ENCODE results near the gene ZSCAN31.

Gene ZSCAN31

DNA sequence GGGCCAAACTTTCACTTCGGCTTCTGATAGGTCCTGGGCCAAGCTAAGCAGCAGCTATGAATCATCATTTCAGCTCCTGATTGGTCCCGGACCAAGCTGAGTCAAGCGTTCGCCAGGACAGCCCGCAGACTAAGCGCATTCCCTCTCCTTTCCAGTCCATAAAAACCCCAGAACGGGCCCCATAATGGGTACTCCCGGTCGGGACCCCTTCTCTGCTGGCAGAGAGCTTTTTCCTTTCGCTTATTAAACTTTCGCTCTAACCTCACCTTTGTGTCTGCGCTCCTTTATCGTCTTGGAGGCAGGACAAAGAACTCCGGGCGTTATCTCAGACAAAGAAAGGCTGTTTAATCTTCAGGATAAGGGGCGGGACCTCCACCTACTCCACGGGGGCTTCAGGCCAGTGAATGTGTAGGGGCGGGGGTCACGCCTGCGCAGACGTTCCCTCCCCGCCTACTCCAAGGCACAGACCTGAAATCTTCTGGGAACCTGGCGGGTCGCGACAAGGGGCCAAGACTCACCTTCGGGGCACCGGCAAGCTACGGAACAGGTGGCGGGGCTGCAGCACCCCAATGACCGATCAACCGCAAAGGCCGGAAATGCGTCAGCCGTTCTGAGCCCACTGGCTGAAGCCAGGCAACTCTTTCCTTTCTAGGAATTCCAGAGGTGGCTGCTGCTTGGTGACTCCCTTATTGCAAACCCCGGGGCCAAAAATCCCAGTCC, at the start of gene ZSCAN31:
ZSCAN31 (minus strand) TSS at position 585 of the 720 bp plus-strand sequence. CDS start 6,465 bp downstream, outside the sequence.
- Histone ChIP-seq H3K9me3 (peaks cover 4% of the 10 kb centered on the region), H3K4me3 (ENCODE audit: low read depth in 1 of 2, low read length in 1 of 2) (peak within 1 kb of the TSS; percentile 71 to 76), H3K36me3 (no peaks in the 10 kb centered on the region), H3K4me1 (ENCODE audit: control insufficient read depth in 1 of 2, insufficient read depth in 1 of 2, low read depth in 1 of 2, low read length in 1 of 2) (peaks cover 12 to 18% of the 10 kb centered on the region in 2 experiments), H3K27me3 (no peaks in the 10 kb centered on the region), H3K27ac (peak within 1 kb of the TSS; percentile 82)
- TF ChIP-seq, protein P1, sequence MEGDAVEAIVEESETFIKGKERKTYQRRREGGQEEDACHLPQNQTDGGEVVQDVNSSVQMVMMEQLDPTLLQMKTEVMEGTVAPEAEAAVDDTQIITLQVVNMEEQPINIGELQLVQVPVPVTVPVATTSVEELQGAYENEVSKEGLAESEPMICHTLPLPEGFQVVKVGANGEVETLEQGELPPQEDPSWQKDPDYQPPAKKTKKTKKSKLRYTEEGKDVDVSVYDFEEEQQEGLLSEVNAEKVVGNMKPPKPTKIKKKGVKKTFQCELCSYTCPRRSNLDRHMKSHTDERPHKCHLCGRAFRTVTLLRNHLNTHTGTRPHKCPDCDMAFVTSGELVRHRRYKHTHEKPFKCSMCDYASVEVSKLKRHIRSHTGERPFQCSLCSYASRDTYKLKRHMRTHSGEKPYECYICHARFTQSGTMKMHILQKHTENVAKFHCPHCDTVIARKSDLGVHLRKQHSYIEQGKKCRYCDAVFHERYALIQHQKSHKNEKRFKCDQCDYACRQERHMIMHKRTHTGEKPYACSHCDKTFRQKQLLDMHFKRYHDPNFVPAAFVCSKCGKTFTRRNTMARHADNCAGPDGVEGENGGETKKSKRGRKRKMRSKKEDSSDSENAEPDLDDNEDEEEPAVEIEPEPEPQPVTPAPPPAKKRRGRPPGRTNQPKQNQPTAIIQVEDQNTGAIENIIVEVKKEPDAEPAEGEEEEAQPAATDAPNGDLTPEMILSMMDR (IDR thresholded peaks at IDR 0.05) = peak; percentile 7

DNA sequence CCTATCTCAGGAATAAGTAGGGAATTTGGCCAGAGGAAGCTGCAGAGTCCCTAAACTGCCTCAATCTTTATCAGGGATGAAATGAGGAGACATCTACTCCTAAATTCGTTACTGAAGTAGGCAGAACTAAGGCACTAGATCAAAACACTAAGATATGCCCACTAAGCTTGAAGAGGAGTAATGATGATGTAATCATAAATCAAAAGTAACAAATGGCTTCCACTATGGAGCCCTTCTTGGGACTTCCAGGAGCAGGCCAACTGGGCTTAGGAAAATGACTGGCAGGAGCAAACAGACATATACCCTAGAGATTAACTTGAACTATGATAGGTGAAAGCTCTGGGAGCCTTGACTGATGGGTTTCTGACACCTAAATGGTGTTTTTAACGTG, 48.2 kb upstream of the ZSCAN31 start:
- H3K36me3 ChIP-seq = no peaks in the 10 kb centered on the region
- H3K4me1 ChIP-seq (ENCODE audit: control insufficient read depth in 1 of 2, insufficient read depth in 1 of 2, low read depth in 1 of 2, low read length in 1 of 2) = peaks cover 4 to 11% of the 10 kb centered on the region in 2 experiments
- H3K27ac ChIP-seq = no peak overlapping the region
- H3K9me3 ChIP-seq = no peaks in the 10 kb centered on the region
- no peak overlapping the region for H3K4me3 ChIP-seq (ENCODE audit: low read depth in 1 of 2, low read length in 1 of 2)
- TF ChIP-seq, protein P1 (IDR thresholded peaks at IDR 0.05) = no peak
- no peaks in the 10 kb centered on the region for H3K27me3 ChIP-seq

DNA sequence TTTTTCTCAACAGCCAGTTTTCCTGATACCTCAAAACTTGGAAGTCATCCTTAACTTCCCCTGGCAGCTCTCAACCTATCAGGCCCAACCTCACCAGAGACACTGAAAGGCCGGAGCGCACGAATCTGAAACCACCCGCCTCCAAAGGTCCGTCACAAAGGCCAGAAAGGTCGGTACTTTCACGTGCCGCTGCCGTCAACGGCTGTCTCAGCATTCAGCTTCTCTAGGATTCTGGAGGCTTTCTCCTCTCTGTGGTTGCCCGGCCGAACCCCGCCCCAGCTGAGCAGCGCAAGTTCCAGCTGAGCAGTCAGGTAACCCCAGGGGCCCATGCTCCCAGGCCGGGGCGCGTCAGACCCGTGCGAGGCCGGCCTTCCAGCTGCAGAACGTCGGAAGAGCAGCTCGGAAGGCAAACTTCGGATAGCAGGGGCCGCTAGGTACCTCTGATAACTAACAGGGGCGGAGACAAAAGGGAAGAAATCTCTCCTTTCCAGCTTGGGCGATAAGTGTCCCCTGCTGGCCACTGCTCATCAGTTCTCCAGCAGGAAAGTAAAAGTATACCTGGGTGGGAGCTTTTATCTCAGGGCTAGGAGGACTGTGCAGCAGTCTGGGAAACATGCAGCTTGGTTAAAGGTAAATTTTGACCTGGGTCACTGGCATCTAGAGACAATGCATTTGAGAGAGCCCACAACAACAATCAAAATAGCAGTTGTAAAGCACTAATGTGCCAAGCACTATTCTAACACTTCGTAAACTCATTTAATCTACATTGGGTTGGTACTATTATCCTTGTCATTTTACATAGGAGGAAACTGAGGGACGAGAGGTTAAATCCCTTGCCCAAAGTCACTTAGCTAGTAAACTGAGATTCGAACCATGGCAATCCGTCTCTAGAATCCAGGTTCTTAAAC, 47.5 kb upstream of the ZSCAN31 start:
- Histone ChIP-seq H3K9me3 (no peaks in the 10 kb centered on the region), H3K27me3 (no peaks in the 10 kb centered on the region), H3K4me1 (ENCODE audit: control insufficient read depth in 1 of 2, insufficient read depth in 1 of 2, low read depth in 1 of 2, low read length in 1 of 2) (peaks cover 4 to 11% of the 10 kb centered on the region in 2 experiments), H3K36me3 (no peaks in the 10 kb centered on the region), H3K27ac (peak overlapping the region; percentile 54), H3K4me3 (ENCODE audit: low read depth in 1 of 2, low read length in 1 of 2) (peak overlapping the region; percentile 45 to 57)
- TF ChIP-seq, protein P1 (IDR thresholded peaks at IDR 0.05) = no peak

DNA sequence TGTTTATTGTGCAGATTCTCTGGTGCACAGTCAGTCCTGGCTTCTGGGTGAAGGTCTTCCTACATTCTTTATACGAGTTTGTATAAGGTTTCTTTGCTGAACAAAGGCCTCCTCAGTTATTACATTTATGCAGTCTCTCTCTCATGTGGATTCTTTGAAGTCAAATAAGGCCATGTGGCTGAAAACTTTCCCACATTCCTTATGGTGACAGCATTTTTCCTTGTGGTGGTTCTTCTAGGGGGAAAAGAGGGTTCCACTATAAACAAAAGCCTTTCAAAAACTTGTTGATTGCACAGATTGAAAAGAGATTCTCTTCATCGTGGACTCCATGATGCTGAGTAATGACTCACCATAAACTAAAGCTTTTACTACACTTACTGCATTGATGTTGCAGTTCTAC, 44.4 kb upstream of the ZSCAN31 start:
- H3K27ac ChIP-seq = no peak overlapping the region
- no peaks in the 10 kb centered on the region for H3K9me3 ChIP-seq
- peaks cover 4 to 11% of the 10 kb centered on the region in 2 experiments for H3K4me1 ChIP-seq (ENCODE audit: control insufficient read depth in 1 of 2, insufficient read depth in 1 of 2, low read depth in 1 of 2, low read length in 1 of 2)
- TF ChIP-seq, protein P1 (IDR thresholded peaks at IDR 0.05) = no peak
- H3K27me3 ChIP-seq = no peaks in the 10 kb centered on the region
- H3K4me3 ChIP-seq (ENCODE audit: low read depth in 1 of 2, low read length in 1 of 2) = no peak overlapping the region
- H3K36me3 ChIP-seq = no peaks in the 10 kb centered on the region

DNA sequence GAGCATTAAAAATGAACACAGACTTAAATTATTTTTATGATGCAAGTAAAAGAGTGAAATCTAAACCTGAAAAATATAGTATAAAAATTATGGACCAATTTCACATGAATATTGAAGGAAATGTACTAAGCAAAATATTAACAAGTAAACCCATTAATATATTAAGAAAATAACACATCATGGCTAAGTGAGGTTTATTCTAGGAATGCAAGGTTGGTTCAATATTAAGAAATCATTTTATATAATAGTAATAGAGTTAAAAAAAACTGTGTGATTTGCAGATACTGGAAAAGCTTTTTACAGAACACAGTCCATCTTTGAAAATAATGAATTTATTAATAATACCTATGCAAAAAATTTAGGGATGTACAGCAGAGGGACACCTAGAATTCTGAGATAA, 42.7 kb upstream of the ZSCAN31 start:
- Histone ChIP-seq H3K27me3 (no peaks in the 10 kb centered on the region), H3K27ac (no peak overlapping the region), H3K9me3 (no peaks in the 10 kb centered on the region), H3K4me1 (ENCODE audit: control insufficient read depth in 1 of 2, insufficient read depth in 1 of 2, low read depth in 1 of 2, low read length in 1 of 2) (peaks cover 4 to 11% of the 10 kb centered on the region in 2 experiments), H3K4me3 (ENCODE audit: low read depth in 1 of 2, low read length in 1 of 2) (no peak overlapping the region), H3K36me3 (no peaks in the 10 kb centered on the region)
- TF ChIP-seq, protein P1 (IDR thresholded peaks at IDR 0.05) = no peak

Measured in neutrophil (primary cell).